Upper lobe of right lung (tissue), 1 donor: ENCODE measurements around the gene KBTBD13. TPM values are rescaled to one million over a fixed set of nuclear protein-coding genes. Genes with fewer than 3 reads are reported as not detected.
A peak's percentile ranks its signal among the peaks of the same experiment; 100 is the strongest.

ENCODE experiments used
- ATAC-seq: fragments of 200-7000 bp; cut with Tn5 transposase; one replicate; pipeline ENCODE4 v1.9.1; 2020; ENCODE audit warnings: mild to moderate bottlenecking, moderate library complexity
- DNase-seq: peaks from one replicate; pipeline ENCODE4 v3.0.0-alpha.2; 2020
- H3K27ac ChIP-seq: fragments of 200-600 bp; one replicate; pipeline ENCODE4 v1.8.0; 2022
- H3K27me3 ChIP-seq: fragments of 200-600 bp; one replicate; pipeline ENCODE4 v1.8.0; 2022; ENCODE audit warnings: mild to moderate bottlenecking
- H3K36me3 ChIP-seq: fragments of 200-600 bp; one replicate; pipeline ENCODE4 v1.8.0; 2022
- H3K4me1 ChIP-seq: fragments of 200-600 bp; one replicate; pipeline ENCODE4 v1.8.0; 2022
- H3K4me3 ChIP-seq: fragments of 200-600 bp; one replicate; pipeline ENCODE4 v1.8.0; 2022; ENCODE audit warnings: mild to moderate bottlenecking
- H3K9me3 ChIP-seq: fragments of 200-600 bp; one replicate; pipeline ENCODE4 v1.8.0; 2022
- CTCF ChIP-seq: fragments of 200-600 bp; IDR thresholded peaks from one replicate; pipeline ENCODE4 v1.8.0; 2022; ENCODE audit warnings: antibody characterized with exemption
- intact Hi-C: fragments of 100-400 bp; cut with DNase I; formaldehyde crosslinking; loops from one replicate; pipeline ENCODE4 v1.11.0; 2022
- total RNA-seq: library from RNA; stranded (reverse); fragmentation: NEBNext Ultra II Directional; extraction: Animal tissue kit (Norgen Biotek cat#: 25700); gene quantifications from one replicate; pipeline ENCODE4 v1.2.1, GENCODE V29; 2021
- donor health status: DM: no; HTN: yes; CAD: no; lungs with severe emphysema.

KBTBD13 gene
- total RNA-seq, 1 donor from 2014 or later, result not detected

DNA sequence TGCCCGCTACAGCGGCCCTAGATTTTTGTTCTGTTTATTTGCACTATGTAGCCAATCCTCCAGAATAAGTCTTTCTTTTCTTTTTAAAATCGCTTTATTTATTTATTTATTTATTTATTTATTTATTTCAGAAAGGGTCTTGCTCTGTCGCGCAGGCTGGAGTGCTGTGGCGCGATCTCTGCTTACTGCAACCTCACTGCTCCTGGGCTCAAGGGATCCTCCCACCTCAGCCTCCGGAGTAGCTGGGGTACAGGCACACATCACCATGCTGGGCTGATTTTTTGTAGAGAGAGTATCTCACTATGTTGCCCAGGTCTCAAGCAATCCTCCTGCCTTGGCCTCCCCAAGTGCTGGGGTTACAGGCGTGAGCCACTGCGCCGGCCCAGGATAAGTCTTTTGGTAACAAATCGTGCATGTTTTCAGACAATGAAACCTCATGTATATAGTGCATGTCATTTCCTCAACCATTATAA lies 46.8 kb upstream of the KBTBD13 start:
- H3K4me3 ChIP-seq, result peak overlapping the region; percentile 99
- peaks cover 18% of the 10 kb centered on the region for H3K4me1 ChIP-seq
- intact Hi-C loops, result no loop called here
- ATAC-seq (no peak), DNase-seq (no peak)
- TF ChIP-seq CTCF, result no peak
- H3K9me3 ChIP-seq, result no peaks in the 10 kb centered on the region
- peaks cover 20% of the 10 kb centered on the region for H3K36me3 ChIP-seq
- H3K27me3 ChIP-seq, result no peaks in the 10 kb centered on the region
- H3K27ac ChIP-seq, result no peak overlapping the region

GRCh38 chr15:65032801-65033537 lies 43.6 kb upstream of the KBTBD13 start:
- Histone ChIP-seq H3K36me3 (no peaks in the 10 kb centered on the region), H3K4me3 (no peak overlapping the region), H3K27me3 (no peaks in the 10 kb centered on the region), H3K9me3 (no peaks in the 10 kb centered on the region), H3K4me1 (peaks cover 15% of the 10 kb centered on the region), H3K27ac (no peak overlapping the region)
- ATAC-seq (peak; percentile 90), DNase-seq (peak; percentile 84)
- intact Hi-C loops, result no loop called here
- peak; percentile 75 for TF ChIP-seq CTCF

DNA sequence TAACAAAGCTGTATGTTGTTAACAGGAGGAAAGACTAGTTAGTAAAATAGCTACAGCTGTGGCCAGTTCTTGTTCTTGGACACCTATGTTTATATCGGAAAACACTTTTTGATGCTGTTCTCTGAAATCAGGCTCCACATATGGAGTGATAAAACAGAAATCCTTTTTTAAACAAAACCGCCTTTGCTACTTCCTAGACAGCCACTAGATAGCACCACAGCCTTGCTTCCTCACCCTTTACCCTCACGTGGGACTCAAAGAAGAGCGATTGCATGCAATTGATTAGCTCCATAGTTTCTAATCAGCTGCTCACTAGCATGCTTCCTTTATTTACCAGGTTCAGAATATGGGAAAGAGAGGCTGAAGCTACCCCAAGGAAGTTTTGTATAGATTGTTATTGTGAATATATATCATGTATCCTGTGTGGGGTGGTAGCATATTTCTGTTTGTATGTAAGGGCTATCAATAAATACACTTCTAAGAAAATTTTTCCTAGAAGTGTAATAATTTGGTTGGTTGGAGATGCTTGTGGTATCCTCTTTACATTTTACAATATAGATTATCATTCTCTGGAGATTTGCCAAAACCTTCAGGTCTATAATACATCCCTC lies 42.8 kb upstream of the KBTBD13 start:
- ATAC-seq (peak; percentile 11), DNase-seq (no peak)
- intact Hi-C loops, result no loop called here
- H3K27ac ChIP-seq, result no peak overlapping the region
- H3K27me3 ChIP-seq, result no peaks in the 10 kb centered on the region
- H3K4me3 ChIP-seq, result no peak overlapping the region
- H3K4me1 ChIP-seq, result peaks cover 8% of the 10 kb centered on the region
- TF ChIP-seq CTCF, result peak; percentile 54
- H3K36me3 ChIP-seq, result no peaks in the 10 kb centered on the region
- H3K9me3 ChIP-seq, result no peaks in the 10 kb centered on the region

- Histone ChIP-seq H3K4me1 (peaks cover 8% of the 10 kb centered on the region), H3K27ac (no peak overlapping the region), H3K9me3 (no peaks in the 10 kb centered on the region), H3K27me3 (no peaks in the 10 kb centered on the region), H3K4me3 (no peak overlapping the region), H3K36me3 (no peaks in the 10 kb centered on the region)
- DNase-seq (no peak), ATAC-seq (no peak)
- intact Hi-C loops, result no loop called here
- no peak for TF ChIP-seq CTCF
Observed at GRCh38 chr15:65034719-65035118, 41.8 kb upstream of the KBTBD13 start.

- Histone ChIP-seq H3K4me3 (no peak overlapping the region), H3K27me3 (no peaks in the 10 kb centered on the region), H3K4me1 (peaks cover 8% of the 10 kb centered on the region), H3K36me3 (no peaks in the 10 kb centered on the region), H3K9me3 (no peaks in the 10 kb centered on the region), H3K27ac (no peak overlapping the region)
- DNase-seq, result no peak
- TF ChIP-seq CTCF, result no peak
- intact Hi-C loops, result no loop called here
- no peak for ATAC-seq
Observed at GRCh38 chr15:65037309-65037708, 39.2 kb upstream of the KBTBD13 start.
